GM23338 (cell line): ENCODE data around the gene PTN. TPM values are rescaled to one million over a fixed set of nuclear protein-coding genes. Genes with fewer than 3 reads are reported as not detected.
A peak's percentile ranks its signal among the peaks of the same experiment; 100 is the strongest.
"Not testable (repeated sequence)": the region's sequence is repeated elsewhere in the genome, so short reads cannot be mapped to it uniquely, and the experiment has no call there.

Experiments used
- ATAC-seq: fragments of 200-7000 bp; cut with Tn5 transposase; 3 replicates; pipeline ENCODE4 v1.9.1; 2020
- DNase-seq: peaks from one replicate; pipeline ENCODE4 v3.0.0-alpha.2; 2015; ENCODE audit warnings: low spot score
- H2AFZ ChIP-seq: fragments of 200-600 bp; sonication (generic); 2 replicates; pipeline ENCODE4 v1.8.0; 2016; ENCODE audit warnings: antibody characterized with exemption, mild to moderate bottlenecking, moderate library complexity
- H3F3A ChIP-seq: fragments of 200-600 bp; sonication (generic); replicated peaks from 2 replicates; pipeline ENCODE4 v1.8.0; 2017; ENCODE audit warnings: antibody characterized with exemption, mixed run types, low read depth
- H3K27ac ChIP-seq: fragments of 200-600 bp; sonication (generic); 2 replicates; pipeline ENCODE4 v1.6.1; 2016; ENCODE audit warnings: low read depth
- H3K27me3 ChIP-seq: fragments of 200-600 bp; sonication (generic); 2 replicates; pipeline ENCODE4 v1.8.0; 2016; ENCODE audit warnings: mild to moderate bottlenecking, mixed run types, moderate library complexity; ENCODE audit not compliant: insufficient read depth
- H3K36me3 ChIP-seq: fragments of 200-600 bp; sonication (generic); 2 replicates; pipeline ENCODE4 v1.8.0; 2016; ENCODE audit warnings: mild to moderate bottlenecking; ENCODE audit not compliant: insufficient read depth
- H3K4me1 ChIP-seq: fragments of 200-600 bp; sonication (generic); 2 replicates; pipeline ENCODE4 v1.8.0; 2016; ENCODE audit warnings: mild to moderate bottlenecking, moderate library complexity; ENCODE audit not compliant: insufficient read depth
- H3K4me2 ChIP-seq: fragments of 200-600 bp; sonication (generic); 2 replicates; pipeline ENCODE4 v1.7.1; 2017; ENCODE audit warnings: mixed run types
- H3K4me3 ChIP-seq: fragments of 200-600 bp; sonication (generic); 2 replicates; pipeline ENCODE4 v1.6.1; 2016; ENCODE audit warnings: mixed run types
- H3K79me2 ChIP-seq: fragments of 200-600 bp; sonication (generic); replicated peaks from 2 replicates; pipeline ENCODE4 v1.8.0; 2017; ENCODE audit warnings: mild to moderate bottlenecking; ENCODE audit not compliant: insufficient read depth
- H3K9me2 ChIP-seq: fragments of 200-600 bp; sonication (generic); 2 replicates; pipeline ENCODE4 v1.8.0; 2017; ENCODE audit not compliant: insufficient read depth
- H4K20me1 ChIP-seq: fragments of 200-600 bp; sonication (generic); replicated peaks from 2 replicates; pipeline ENCODE4 v1.8.0; 2017; ENCODE audit warnings: mild to moderate bottlenecking; ENCODE audit not compliant: insufficient read depth
- H3K27ac Mint-ChIP-seq: 2 replicates; pipeline ENCODE4 v1.8.0; 2020; ENCODE audit warnings: inconsistent platforms, mild to moderate bottlenecking, moderate library complexity, mixed read lengths
- H3K27me3 Mint-ChIP-seq: 3 replicates; pipeline ENCODE4 v1.8.0; 2022; ENCODE audit warnings: low read depth, mild to moderate bottlenecking, moderate library complexity, mixed read lengths, inconsistent platforms; ENCODE audit not compliant: insufficient read depth, poor library complexity
- H3K36me3 Mint-ChIP-seq: 3 replicates; pipeline ENCODE4 v1.8.0; 2021; ENCODE audit warnings: low read depth, mild to moderate bottlenecking, inconsistent platforms, moderate library complexity, mixed read lengths
- H3K4me1 Mint-ChIP-seq: 3 replicates; pipeline ENCODE4 v1.8.0; 2020; ENCODE audit warnings: mild to moderate bottlenecking, inconsistent platforms, mixed read lengths
- H3K4me3 Mint-ChIP-seq: 3 replicates; pipeline ENCODE4 v1.8.0; 2021; ENCODE audit warnings: moderate library complexity, mild to moderate bottlenecking, inconsistent platforms, mixed read lengths
- H3K9me3 Mint-ChIP-seq: 3 replicates; pipeline ENCODE4 v1.8.0; 2020; ENCODE audit warnings: moderate library complexity, mild to moderate bottlenecking, inconsistent platforms, mixed read lengths
- EZH2 ChIP-seq: fragments of 200-600 bp; sonication (generic); IDR thresholded peaks from one replicate; pipeline ENCODE4 v1.8.0; 2017; ENCODE audit warnings: antibody characterized with exemption, mild to moderate bottlenecking, low read depth; ENCODE audit not compliant: unreplicated experiment
- JUNB ChIP-seq: IDR thresholded peaks from one replicate; pipeline ENCODE4 v1.6.1; 2016; ENCODE audit warnings: antibody characterized with exemption; ENCODE audit not compliant: unreplicated experiment
- NANOG ChIP-seq: IDR thresholded peaks from 2 replicates; pipeline ENCODE4 v1.6.1; 2016; ENCODE audit warnings: antibody characterized with exemption, borderline replicate concordance
- polyA plus RNA-seq: library from polyadenylated mRNA; unstranded; fragments of >200 nt; fragmentation: Nextera tagmentation; extraction: Ambion mirVana; gene quantifications from 2 replicates; pipeline ENCODE4 v1.2.1, GENCODE V29; 2016
- small RNA-seq: library from RNA; depleted of rRNA; stranded (forward); fragments of <200 nt; gene quantifications from one replicate; pipeline ENCODE3, GENCODE V24; 2014; ENCODE audit warnings: low replicate concordance
- total RNA-seq: library from RNA; depleted of rRNA; stranded (reverse); fragments of >200 nt; shearing (Covaris generic); gene quantifications from 2 replicates; pipeline ENCODE4 v1.2.3, GENCODE V29; 2014
- TF ChIP-seq, protein P1 (sequence below): IDR thresholded peaks from one replicate; pipeline ENCODE4 v1.6.1; 2018; ENCODE audit warnings: antibody characterized with exemption; ENCODE audit not compliant: unreplicated experiment

The PTN gene
- total and polyA plus RNA-seq, 2 experiments from 2014 or later = 20.1 to 39.4 TPM

DNA sequence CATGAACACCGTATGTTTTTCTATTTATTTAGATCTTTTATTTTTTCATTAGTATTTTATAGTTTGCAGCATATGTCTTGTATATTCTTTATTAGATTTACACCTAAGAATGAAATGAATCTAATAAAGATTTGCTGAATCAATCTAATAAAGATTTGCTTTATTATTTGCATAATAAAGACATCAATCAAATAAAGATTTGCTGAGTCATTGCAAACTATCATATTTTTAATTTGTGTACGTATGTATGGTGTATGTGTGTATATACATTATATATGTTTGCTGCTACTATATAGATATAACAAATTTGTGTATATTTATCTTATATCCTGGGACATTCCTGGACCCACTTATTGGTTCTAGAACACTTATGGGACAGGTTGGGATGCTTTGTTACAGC is 147.5 kb downstream of the PTN start:
- Mint-ChIP-seq H3K9me3 (no peaks in the 10 kb centered on the region), H3K4me3 (no peak overlapping the region), H3K36me3 (no peaks in the 10 kb centered on the region), H3K27me3 (peaks cover 2% of the 10 kb centered on the region), H3K27ac (peak overlapping the region; percentile 42; the same call in 1 of the 2 replicates), H3K4me1 (no peaks in the 10 kb centered on the region)
- H3K4me2 ChIP-seq = no peak overlapping the region
- no peaks in the 10 kb centered on the region for H3K4me1 ChIP-seq
- TF ChIP-seq, protein P1, sequence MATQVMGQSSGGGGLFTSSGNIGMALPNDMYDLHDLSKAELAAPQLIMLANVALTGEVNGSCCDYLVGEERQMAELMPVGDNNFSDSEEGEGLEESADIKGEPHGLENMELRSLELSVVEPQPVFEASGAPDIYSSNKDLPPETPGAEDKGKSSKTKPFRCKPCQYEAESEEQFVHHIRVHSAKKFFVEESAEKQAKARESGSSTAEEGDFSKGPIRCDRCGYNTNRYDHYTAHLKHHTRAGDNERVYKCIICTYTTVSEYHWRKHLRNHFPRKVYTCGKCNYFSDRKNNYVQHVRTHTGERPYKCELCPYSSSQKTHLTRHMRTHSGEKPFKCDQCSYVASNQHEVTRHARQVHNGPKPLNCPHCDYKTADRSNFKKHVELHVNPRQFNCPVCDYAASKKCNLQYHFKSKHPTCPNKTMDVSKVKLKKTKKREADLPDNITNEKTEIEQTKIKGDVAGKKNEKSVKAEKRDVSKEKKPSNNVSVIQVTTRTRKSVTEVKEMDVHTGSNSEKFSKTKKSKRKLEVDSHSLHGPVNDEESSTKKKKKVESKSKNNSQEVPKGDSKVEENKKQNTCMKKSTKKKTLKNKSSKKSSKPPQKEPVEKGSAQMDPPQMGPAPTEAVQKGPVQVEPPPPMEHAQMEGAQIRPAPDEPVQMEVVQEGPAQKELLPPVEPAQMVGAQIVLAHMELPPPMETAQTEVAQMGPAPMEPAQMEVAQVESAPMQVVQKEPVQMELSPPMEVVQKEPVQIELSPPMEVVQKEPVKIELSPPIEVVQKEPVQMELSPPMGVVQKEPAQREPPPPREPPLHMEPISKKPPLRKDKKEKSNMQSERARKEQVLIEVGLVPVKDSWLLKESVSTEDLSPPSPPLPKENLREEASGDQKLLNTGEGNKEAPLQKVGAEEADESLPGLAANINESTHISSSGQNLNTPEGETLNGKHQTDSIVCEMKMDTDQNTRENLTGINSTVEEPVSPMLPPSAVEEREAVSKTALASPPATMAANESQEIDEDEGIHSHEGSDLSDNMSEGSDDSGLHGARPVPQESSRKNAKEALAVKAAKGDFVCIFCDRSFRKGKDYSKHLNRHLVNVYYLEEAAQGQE = no peak
- TF ChIP-seq NANOG (no peak), EZH2 (no peak), JUNB (no peak)
- DNase-seq = no peak
- H3K27ac ChIP-seq = no peak overlapping the region
- no peaks in the 10 kb centered on the region for H3K9me2 ChIP-seq
- no peaks in the 10 kb centered on the region for H3F3A ChIP-seq
- peak overlapping the region; percentile 39; the same call in 1 of the 2 replicates for H2AFZ ChIP-seq
- no peaks in the 10 kb centered on the region for H3K79me2 ChIP-seq
- no peaks in the 10 kb centered on the region for H3K36me3 ChIP-seq
- H3K27me3 ChIP-seq = no peaks in the 10 kb centered on the region
- no peak for ATAC-seq
- H4K20me1 ChIP-seq = no peaks in the 10 kb centered on the region
- H3K4me3 ChIP-seq = no peak overlapping the region

GRCh38 chr7:137181619-137182018 is 161.9 kb downstream of the PTN start:
- H3K27me3 ChIP-seq, H3K9me3 Mint-ChIP-seq, H2AFZ ChIP-seq, DNase-seq, H4K20me1 ChIP-seq, H3K27ac ChIP-seq, H3F3A ChIP-seq, H3K79me2 ChIP-seq, ATAC-seq, H3K36me3 Mint-ChIP-seq, H3K4me1 ChIP-seq, H3K4me1 Mint-ChIP-seq, H3K9me2 ChIP-seq, H3K27me3 Mint-ChIP-seq, H3K36me3 ChIP-seq, H3K27ac Mint-ChIP-seq, H3K4me3 Mint-ChIP-seq: not testable (repeated sequence)
- Histone ChIP-seq H3K4me2 (0 out of 2 replicates have a peak overlapping the region, but pooled peaks have one; percentile 60), H3K4me3 (peak overlapping the region; percentile 40; the same call in 1 of the 2 replicates)

Small RNA genes within 50 kb of the gene (small RNA-seq; reads per million reads assigned to genes)
- gene RF00136 = 1.6 reads per million, percentile 75 among the genes with 10 or more reads in this experiment
